H1 (cell line): Measurements from ENCODE around the gene DHRS12. TPM values are rescaled to one million over a fixed set of nuclear protein-coding genes. Genes with fewer than 3 reads are reported as not detected.

Experiments used
- CTCF ChIA-PET: fragments of 300-600 bp; sonication (Branson Sonifier 250); formaldehyde crosslinking; loops from one replicate; lab custom pipeline; 2021; ENCODE audit not compliant: partially characterized antibody; lab: Charles Lee
- POLR2A ChIA-PET: fragments of 300-600 bp; sonication (Branson Sonifier 250); formaldehyde crosslinking; loops from one replicate; lab custom pipeline; 2021; ENCODE audit warnings: inconsistent platforms; ENCODE audit not compliant: partially characterized antibody; lab: Charles Lee
- DNase-seq, 2 experiments: peaks; one replicate each; pipeline versions ENCODE4 v3.0.0 to v3.0.0-alpha.2; 2010 to 2022; ENCODE audit warnings: low spot score in 2 of 2, low read depth in 1 of 2, mixed read lengths in 1 of 2
- FAIRE-seq: peaks from 2 replicates; lab custom pipeline; 2011; peaks lifted over from hg19 to GRCh38; lab: Jason Lieb, UNC
- H2AFZ ChIP-seq: 2 replicates; pipeline ENCODE4 v1.8.1; 2012; ENCODE audit warnings: low read length, inconsistent platforms
- H2AK5ac ChIP-seq: 2 replicates; pipeline ENCODE4 v1.6.1; 2013; ENCODE audit warnings: low read depth, low read length
- H2BK120ac ChIP-seq: replicated peaks from 2 replicates; pipeline ENCODE3; 2013; ENCODE audit warnings: low read depth, low read length, inconsistent platforms
- H2BK12ac ChIP-seq: 2 replicates; pipeline ENCODE4 v1.6.1; 2013; ENCODE audit warnings: low read depth, low read length
- H2BK15ac ChIP-seq: 2 replicates; pipeline ENCODE4 v1.6.1; 2013; ENCODE audit warnings: low read length
- H2BK20ac ChIP-seq: 2 replicates; pipeline ENCODE4 v1.6.1; 2013; ENCODE audit warnings: low read length
- H2BK5ac ChIP-seq: 2 replicates; pipeline ENCODE4 v1.6.1; 2013; ENCODE audit warnings: low read depth, low read length
- H3K14ac ChIP-seq: 2 replicates; pipeline ENCODE4 v1.6.1; 2013; ENCODE audit warnings: inconsistent platforms; ENCODE audit not compliant: insufficient read length
- H3K18ac ChIP-seq: 2 replicates; pipeline ENCODE4 v1.6.1; 2013; ENCODE audit warnings: low read length; ENCODE audit errors: extremely low read depth
- H3K23ac ChIP-seq: 2 replicates; pipeline ENCODE4 v1.6.1; 2013; ENCODE audit warnings: inconsistent platforms; ENCODE audit not compliant: insufficient read length
- H3K23me2 ChIP-seq: 2 replicates; pipeline ENCODE4 v1.6.1; 2013; ENCODE audit warnings: low read depth, low read length
- H3K27ac ChIP-seq: 2 replicates; pipeline ENCODE4 v1.6.1; 2011; ENCODE audit warnings: low read depth, low read length, inconsistent platforms
- H3K27me3 ChIP-seq, 4 experiments: replicated peaks in 1 of 4; 1 replicate in 1 of 4; 2 replicates in 3 of 4; pipeline versions ENCODE4 v1.6.1 to v1.8.1; 2011 to 2013; ENCODE audit warnings: low read length in 3 of 4, mild to moderate bottlenecking in 3 of 4, inconsistent platforms in 2 of 4, mixed read lengths in 2 of 4, moderate library complexity in 1 of 4; ENCODE audit not compliant: control insufficient read depth in 3 of 4, insufficient read depth in 3 of 4; ENCODE audit errors: extremely low read depth in 1 of 4
- H3K36me3 ChIP-seq, 4 experiments: 2 replicates each; pipeline versions ENCODE4 v1.6.1 to v1.8.1; 2011 to 2013; ENCODE audit warnings: mild to moderate bottlenecking in 4 of 4, low read length in 3 of 4, moderate library complexity in 2 of 4, control low read depth in 1 of 4, inconsistent platforms in 1 of 4; ENCODE audit not compliant: insufficient read depth in 4 of 4, control insufficient read depth in 2 of 4
- H3K4ac ChIP-seq: replicated peaks from 2 replicates; pipeline ENCODE3; 2013; ENCODE audit warnings: low read length, low read depth, mixed read lengths, inconsistent platforms; ENCODE audit not compliant: insufficient read length
- H3K4me1 ChIP-seq, 4 experiments: replicated peaks in 1 of 4; 1 replicate in 1 of 4; 2 replicates in 3 of 4; pipeline versions ENCODE4 v1.6.1 to v1.8.1; 2011 to 2013; ENCODE audit warnings: low read length in 3 of 4, inconsistent platforms in 2 of 4, mixed read lengths in 1 of 4; ENCODE audit not compliant: insufficient read depth in 4 of 4, control insufficient read depth in 3 of 4
- H3K4me2 ChIP-seq, 2 experiments: 2 replicates each; pipeline versions ENCODE4 v1.6.1 to v1.8.1; 2011 to 2013; ENCODE audit warnings: low read depth in 2 of 2, low read length in 2 of 2, control low read depth in 1 of 2, inconsistent platforms in 1 of 2, mild to moderate bottlenecking in 1 of 2; ENCODE audit not compliant: insufficient read depth in 1 of 2
- H3K4me3 ChIP-seq, 4 experiments: fragments of 200-600, 300-600 bp in 1 of 4; sonication (generic), shearing (Covaris generic), sonication (Bioruptor Twin) in 1 of 4; 2 replicates each; pipeline versions ENCODE4 v1.5.1 to v1.8.1; 2011 to 2016; ENCODE audit warnings: low read length in 4 of 4, low read depth in 3 of 4, control low read depth in 2 of 4, inconsistent platforms in 2 of 4, mild to moderate bottlenecking in 2 of 4, mixed read lengths in 1 of 4, moderate library complexity in 1 of 4; ENCODE audit not compliant: insufficient read depth in 2 of 4; ENCODE audit errors: extremely low read depth in 1 of 4
- H3K56ac ChIP-seq: replicated peaks from 2 replicates; pipeline ENCODE3; 2013; ENCODE audit warnings: low read depth, mild to moderate bottlenecking, mixed read lengths, low read length, inconsistent platforms; ENCODE audit not compliant: insufficient read length
- H3K79me1 ChIP-seq: 2 replicates; pipeline ENCODE4 v1.6.1; 2013; ENCODE audit warnings: low read depth, low read length, control low read depth
- H3K79me2 ChIP-seq, 2 experiments: 2 replicates each; pipeline versions ENCODE4 v1.6.1 to v1.8.1; 2012 to 2013; ENCODE audit warnings: low read length in 2 of 2, mild to moderate bottlenecking in 2 of 2, inconsistent platforms in 1 of 2; ENCODE audit not compliant: insufficient read depth in 2 of 2, control insufficient read depth in 1 of 2
- H3K9ac ChIP-seq, 4 experiments: replicated peaks in 1 of 4; 1 replicate in 1 of 4; 2 replicates in 3 of 4; pipeline versions ENCODE4 v1.6.1 to v1.8.1; 2011 to 2013; ENCODE audit warnings: low read depth in 3 of 4, low read length in 3 of 4, control low read depth in 2 of 4, mild to moderate bottlenecking in 2 of 4, moderate library complexity in 2 of 4, inconsistent platforms in 1 of 4; ENCODE audit errors: extremely low read depth in 1 of 4
- H3K9me3 ChIP-seq, 2 experiments: 2 replicates each; pipeline versions ENCODE4 v1.6.1 to v1.8.1; 2012 to 2013; ENCODE audit warnings: mild to moderate bottlenecking in 2 of 2, moderate library complexity in 2 of 2, control low read depth in 1 of 2, inconsistent platforms in 1 of 2, low read depth in 1 of 2, low read length in 1 of 2, mixed read lengths in 1 of 2; ENCODE audit not compliant: insufficient read depth in 2 of 2
- H4K20me1 ChIP-seq, 2 experiments: replicated peaks in 1 of 2; 2 replicates each; pipeline versions ENCODE3 to v1.8.1; 2011 to 2013; ENCODE audit warnings: inconsistent platforms in 2 of 2, low read length in 2 of 2, mild to moderate bottlenecking in 1 of 2; ENCODE audit not compliant: insufficient read depth in 2 of 2, control insufficient read depth in 1 of 2
- H4K5ac ChIP-seq: 2 replicates; pipeline ENCODE4 v1.6.1; 2013; ENCODE audit warnings: low read length, low read depth, mixed read lengths, inconsistent platforms; ENCODE audit not compliant: insufficient read length
- H4K8ac ChIP-seq: 2 replicates; pipeline ENCODE4 v1.8.0; 2013; ENCODE audit warnings: mild to moderate bottlenecking, moderate library complexity, low read length, inconsistent platforms; ENCODE audit not compliant: insufficient read depth; ENCODE audit errors: extremely low read depth
- H4K91ac ChIP-seq: replicated peaks from 2 replicates; pipeline ENCODE3; 2013; ENCODE audit warnings: low read length, mixed read lengths, inconsistent platforms; ENCODE audit not compliant: insufficient read length
- ASH2L ChIP-seq: fragments of 200-600, 300-600 bp; sonication (generic); IDR thresholded peaks from one replicate; pipeline ENCODE4 v1.7.1; 2017; ENCODE audit warnings: low read length
- CTBP2 ChIP-seq: IDR thresholded peaks from 2 replicates; pipeline ENCODE4 v1.7.0; 2011; ENCODE audit warnings: borderline replicate concordance, mild to moderate bottlenecking, moderate library complexity, mixed read lengths, low read length; ENCODE audit not compliant: insufficient read depth, insufficient read length
- EGR1 ChIP-seq: IDR thresholded peaks from 2 replicates; pipeline ENCODE4 v1.6.1; 2011; ENCODE audit warnings: low read depth, low read length, borderline replicate concordance
- EP300 ChIP-seq, 2 experiments: IDR thresholded peaks; 1 replicate in 1 of 2; 2 replicates in 1 of 2; pipeline ENCODE4 v1.6.1; 2011 to 2012; ENCODE audit warnings: low read depth in 2 of 2, low read length in 2 of 2, mild to moderate bottlenecking in 2 of 2, borderline replicate concordance in 1 of 2, inconsistent platforms in 1 of 2, moderate library complexity in 1 of 2
- GABPA ChIP-seq: IDR thresholded peaks from 2 replicates; pipeline ENCODE4 v1.6.1; 2011; ENCODE audit warnings: mild to moderate bottlenecking, low read length, moderate library complexity, borderline replicate concordance; ENCODE audit not compliant: insufficient read depth
- HDAC2 ChIP-seq, 2 experiments: fragments of 300-600 bp in 1 of 2; sonication (generic) in 1 of 2; IDR thresholded peaks; 2 replicates each; pipeline ENCODE4 v1.6.1; 2011 to 2012; ENCODE audit warnings: low read depth in 2 of 2, low read length in 2 of 2, mild to moderate bottlenecking in 2 of 2, moderate library complexity in 2 of 2, borderline replicate concordance in 1 of 2, inconsistent platforms in 1 of 2
- JUND ChIP-seq: IDR thresholded peaks from 2 replicates; pipeline ENCODE4 v1.6.1; 2011; ENCODE audit warnings: mild to moderate bottlenecking, improper control_type of control experiment, low read length
- KDM5A ChIP-seq: fragments of 200-600 bp; IDR thresholded peaks from 2 replicates; pipeline ENCODE4 v1.7.1; 2012; ENCODE audit warnings: mild to moderate bottlenecking, low read length, inconsistent platforms, mixed read lengths
- SIX5 ChIP-seq: IDR thresholded peaks from 2 replicates; pipeline ENCODE4 v1.6.1; 2011; ENCODE audit warnings: mild to moderate bottlenecking, low read depth, low read length
- SP1 ChIP-seq: IDR thresholded peaks from 2 replicates; pipeline ENCODE4 v1.6.1; 2011; ENCODE audit warnings: low read depth, low read length
- SRF ChIP-seq: IDR thresholded peaks from 2 replicates; pipeline ENCODE4 v1.6.1; 2011; ENCODE audit warnings: mild to moderate bottlenecking, low read depth, low read length, moderate library complexity
- ZNF274 ChIP-seq: IDR thresholded peaks from 2 replicates; pipeline ENCODE4 v1.7.0; 2012; ENCODE audit warnings: low read length, borderline replicate concordance; ENCODE audit errors: extremely low read depth
- WGBS, 2 experiments: shearing (Covaris generic) in 1 of 2; methylation state at CpG; one replicate each; pipeline versions ENCODE4 v1.1.6 to v1.1.7; 2013 to 2015; ENCODE audit warnings: low lambda C conversion rate in 2 of 2, mixed read lengths in 2 of 2, inconsistent platforms in 1 of 2, low coverage in 1 of 2, missing lambda C conversion rate in 1 of 2; ENCODE audit not compliant: insufficient replicate concordance in 2 of 2, insufficient coverage in 1 of 2, insufficient read length in 1 of 2; ENCODE audit errors: extremely low coverage in 1 of 2, missing lambda C conversion rate in 1 of 2; 5-methylcytosine and 5-hydroxymethylcytosine counted together
- polyA plus RNA-seq, 7 experiments: library from polyadenylated mRNA; depleted of rRNA in 3 of 7; stranded (reverse) in 5 of 7; unstranded in 2 of 7; fragments of >200 nt in 5 of 7; fragments of 200-250 nt in 2 of 7; gene quantifications; 1 replicate in 5 of 7; 2 replicates in 1 of 7; 4 replicates in 1 of 7; pipeline versions ENCODE4 v1.2.1 to v1.2.3, GENCODE V29; 2011 to 2013; ENCODE audit warnings: missing spikeins in 2 of 7, mixed read lengths in 2 of 7
- total RNA-seq: library from RNA; stranded (reverse); fragmentation: NEBNext Ultra II Directional; extraction: Animal tissue kit (Norgen Biotek cat#: 25700); gene quantifications from 2 replicates; pipeline ENCODE4 v1.2.1, GENCODE V29; 2021

Gene DHRS12
- total and polyA plus RNA-seq, 2 of the 8 experiments (the other 6 are each of a cell fraction or from before 2014, with no cell fraction given): 8.7 TPM

- H2AK5ac ChIP-seq: no peak overlapping the region
- H3K18ac ChIP-seq: no peak overlapping the region
- H4K5ac ChIP-seq: no peak overlapping the region
- no peaks in the 10 kb centered on the region for H3K79me2 ChIP-seq
- no peak overlapping the region for H4K8ac ChIP-seq
- peaks cover 6 to 21% (median 11%) of the 10 kb centered on the region in 4 experiments for H3K4me1 ChIP-seq
- H2BK20ac ChIP-seq: no peak overlapping the region
- H2AFZ ChIP-seq: no peak overlapping the region
- H3K9ac ChIP-seq: no peak overlapping the region
- no peak overlapping the region for H3K4me3 ChIP-seq
- TF ChIP-seq EGR1: no peak
- TF ChIP-seq GABPA: no peak
- TF ChIP-seq ZNF274: no peak
- no peak for TF ChIP-seq SIX5
- no peak for TF ChIP-seq KDM5A
- TF ChIP-seq SP1: no peak
- TF ChIP-seq JUND: no peak
- no peak for TF ChIP-seq SRF
- TF ChIP-seq HDAC2 (IDR thresholded peaks at IDR 0.05; ENCODE audit: borderline replicate concordance in 1 of 2, low read depth in 2 of 2, low read length in 2 of 2): no peak
- TF ChIP-seq CTBP2: no peak
- TF ChIP-seq EP300 (IDR thresholded peaks at IDR 0.05; ENCODE audit: borderline replicate concordance in 1 of 2, low read depth in 2 of 2, low read length in 2 of 2): no peak
- no peak for TF ChIP-seq ASH2L
- H3K27ac ChIP-seq: no peak overlapping the region
- no peak for DNase-seq
- no peak for FAIRE-seq
- H3K23me2 ChIP-seq: peaks cover 3% of the 10 kb centered on the region; the same call in 1 of the 2 replicates
- no peak overlapping the region for H2BK5ac ChIP-seq
- no peak overlapping the region for H2BK120ac ChIP-seq
- no peak overlapping the region for H3K4ac ChIP-seq
- H3K14ac ChIP-seq: no peak overlapping the region
- CTCF ChIA-PET: interaction anchor here (1.2 to 9.1 kb wide), 10 partner anchors 15 to 674 kb away, joined by 3 to 123 read pairs (median 7); partner anchors contain the start of gene TMEM272
- no peaks in the 10 kb centered on the region for H3K79me1 ChIP-seq
- WGBS, 2 experiments: 88% methylated on average over 12 of the region's 12 CpGs; no CpG with 5 or more reads in 1 of the 2 experiments
- H3K56ac ChIP-seq: no peak overlapping the region
- H2BK15ac ChIP-seq: 0 out of 2 replicates have a peak overlapping the region, but pooled peaks have one; percentile 76
- no peaks in the 10 kb centered on the region for H3K36me3 ChIP-seq
- H4K20me1 ChIP-seq: no peaks in the 10 kb centered on the region
- H2BK12ac ChIP-seq: no peak overlapping the region
- no peaks in the 10 kb centered on the region for H3K27me3 ChIP-seq
- H3K23ac ChIP-seq: no peak overlapping the region
- no peak overlapping the region for H4K91ac ChIP-seq
- no peaks in the 10 kb centered on the region for H3K9me3 ChIP-seq
- no peak overlapping the region for H3K4me2 ChIP-seq
- POLR2A ChIA-PET: interaction anchor here (0.9 to 3.1 kb wide), 4 partner anchors 9 to 366 kb away, joined by 3 to 23 read pairs (median 5); partner anchors contain the start of gene INTS6
Observed at GRCh38 chr13:51799261-51799660, 4.7 kb downstream of the DHRS12 start.
